Measurements from ENCODE around the gene CAMTA1.
"Not testable (repeated sequence)": the region's sequence is repeated elsewhere in the genome, so short reads cannot be mapped to it uniquely, and the experiment has no call there.

The CAMTA1 gene

GRCh38 chr1:7108251-7108650 is 323.0 kb downstream of the CAMTA1 start:
- DNase-seq (ENCODE audit: low read depth): no peak

GRCh38 chr1:7109901-7110300 is 324.6 kb downstream of the CAMTA1 start:
- DNase-seq (ENCODE audit: low read depth): no peak

- DNase-seq (ENCODE audit: low read depth): no peak
Observed at GRCh38 chr1:7110321-7110720, 325.1 kb downstream of the CAMTA1 start.

- DNase-seq (ENCODE audit: low read depth): no peak
Observed at GRCh38 chr1:7111853-7112252, 326.6 kb downstream of the CAMTA1 start.

- no peak for DNase-seq (ENCODE audit: low read depth)
Observed at GRCh38 chr1:7113136-7113535, 327.9 kb downstream of the CAMTA1 start.

- no peak for DNase-seq (ENCODE audit: low read depth)
Observed at GRCh38 chr1:7113822-7114221, 328.6 kb downstream of the CAMTA1 start.

- no peak for DNase-seq (ENCODE audit: low read depth)
Observed at GRCh38 chr1:7116001-7116400, 330.7 kb downstream of the CAMTA1 start.

- DNase-seq (ENCODE audit: low read depth): no peak
Observed at GRCh38 chr1:7117399-7118281, 332.4 kb downstream of the CAMTA1 start.

- DNase-seq (ENCODE audit: low read depth): no peak
Observed at GRCh38 chr1:7119156-7119555, 333.9 kb downstream of the CAMTA1 start.

- no peak for DNase-seq (ENCODE audit: low read depth)
Observed at GRCh38 chr1:7120863-7121621, 335.8 kb downstream of the CAMTA1 start.

- no peak for DNase-seq (ENCODE audit: low read depth)
Observed at GRCh38 chr1:7121622-7121988, 336.4 kb downstream of the CAMTA1 start.

- no peak for DNase-seq (ENCODE audit: low read depth)
Observed at GRCh38 chr1:7127322-7128075, 342.2 kb downstream of the CAMTA1 start.

- no peak for DNase-seq (ENCODE audit: low read depth)
Observed at GRCh38 chr1:7128293-7128692, 343.0 kb downstream of the CAMTA1 start.

- DNase-seq (ENCODE audit: low read depth): no peak
Observed at GRCh38 chr1:7130127-7130526, 344.9 kb downstream of the CAMTA1 start.

GRCh38 chr1:7135493-7135892 is 350.2 kb downstream of the CAMTA1 start:
- no peak for DNase-seq (ENCODE audit: low read depth)

- DNase-seq (ENCODE audit: low read depth): no peak
Observed at GRCh38 chr1:7136166-7136953, 351.1 kb downstream of the CAMTA1 start.

GRCh38 chr1:7140251-7140650 is 355.0 kb downstream of the CAMTA1 start:
- no peak for DNase-seq (ENCODE audit: low read depth)

- no peak for DNase-seq (ENCODE audit: low read depth)
Observed at GRCh38 chr1:7145947-7146346, 360.7 kb downstream of the CAMTA1 start.

GRCh38 chr1:7146710-7147109 is 361.5 kb downstream of the CAMTA1 start:
- no peak for DNase-seq (ENCODE audit: low read depth)

GRCh38 chr1:7147581-7148282 is 362.5 kb downstream of the CAMTA1 start:
- DNase-seq (ENCODE audit: low read depth): not testable (repeated sequence)
